HG02938 (cell line): Measurements from ENCODE around the gene BBLN.

ENCODE experiments used
- ATAC-seq: cut with Tn5 transposase; IDR thresholded peaks from one replicate; pipeline ENCODE4 v1.9.1; 2021; ENCODE audit warnings: mild to moderate bottlenecking, moderate library complexity; ENCODE audit not compliant: unreplicated experiment

BBLN gene

GRCh38 chr9:128211186-128211980 is 51.3 kb downstream of the BBLN start:
- no peak for ATAC-seq

DNA sequence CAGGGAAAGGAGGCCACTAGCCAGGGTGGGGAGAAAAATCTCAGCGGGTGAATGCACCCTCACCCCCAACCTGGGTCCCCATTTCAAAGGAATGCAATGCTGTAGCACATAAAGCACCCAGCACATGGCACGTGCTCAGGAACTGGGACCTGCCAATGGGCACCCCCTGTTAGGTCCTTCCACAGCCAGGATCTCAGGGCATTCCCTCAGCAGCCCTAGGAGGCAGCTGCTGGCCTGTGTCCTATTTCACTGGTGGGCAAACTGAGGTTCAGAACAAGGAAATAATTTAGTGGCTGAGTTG is 51.9 kb downstream of the BBLN start:
- no peak for ATAC-seq
